Epithelial cell of proximal tubule (primary cell): ENCODE data around the gene DIP2B. TPM values are rescaled to one million over a fixed set of nuclear protein-coding genes. Genes with fewer than 3 reads are reported as not detected.

Source experiments
- DNase-seq: peaks from one replicate; pipeline ENCODE4 v3.0.0-alpha.2; 2011; ENCODE audit warnings: low read depth
- H3K4me3 ChIP-seq: 2 replicates; pipeline ENCODE4 v1.5.1; 2011; ENCODE audit warnings: low read depth, mild to moderate bottlenecking, low read length
- total RNA-seq: library from RNA; depleted of rRNA; stranded (reverse); fragments of >200 nt; gene quantifications from 2 replicates; pipeline ENCODE4 v1.2.3, GENCODE V29; 2015
- TF ChIP-seq, protein P1 (sequence below): conservative IDR thresholded peaks from 2 replicates; pipeline ENCODE4 v1.5.1; 2012; ENCODE audit warnings: low read depth, mild to moderate bottlenecking, low read length

The DIP2B gene
- total RNA-seq, 1 donor from 2014 or later = 21.6 TPM

- TF ChIP-seq, protein P1, sequence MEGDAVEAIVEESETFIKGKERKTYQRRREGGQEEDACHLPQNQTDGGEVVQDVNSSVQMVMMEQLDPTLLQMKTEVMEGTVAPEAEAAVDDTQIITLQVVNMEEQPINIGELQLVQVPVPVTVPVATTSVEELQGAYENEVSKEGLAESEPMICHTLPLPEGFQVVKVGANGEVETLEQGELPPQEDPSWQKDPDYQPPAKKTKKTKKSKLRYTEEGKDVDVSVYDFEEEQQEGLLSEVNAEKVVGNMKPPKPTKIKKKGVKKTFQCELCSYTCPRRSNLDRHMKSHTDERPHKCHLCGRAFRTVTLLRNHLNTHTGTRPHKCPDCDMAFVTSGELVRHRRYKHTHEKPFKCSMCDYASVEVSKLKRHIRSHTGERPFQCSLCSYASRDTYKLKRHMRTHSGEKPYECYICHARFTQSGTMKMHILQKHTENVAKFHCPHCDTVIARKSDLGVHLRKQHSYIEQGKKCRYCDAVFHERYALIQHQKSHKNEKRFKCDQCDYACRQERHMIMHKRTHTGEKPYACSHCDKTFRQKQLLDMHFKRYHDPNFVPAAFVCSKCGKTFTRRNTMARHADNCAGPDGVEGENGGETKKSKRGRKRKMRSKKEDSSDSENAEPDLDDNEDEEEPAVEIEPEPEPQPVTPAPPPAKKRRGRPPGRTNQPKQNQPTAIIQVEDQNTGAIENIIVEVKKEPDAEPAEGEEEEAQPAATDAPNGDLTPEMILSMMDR = no peak
- H3K4me3 ChIP-seq = no peak overlapping the region
- DNase-seq = no peak
These were observed 129.6 kb downstream of the DIP2B start for GRCh38 chr12:50634379-50634778.

DNA sequence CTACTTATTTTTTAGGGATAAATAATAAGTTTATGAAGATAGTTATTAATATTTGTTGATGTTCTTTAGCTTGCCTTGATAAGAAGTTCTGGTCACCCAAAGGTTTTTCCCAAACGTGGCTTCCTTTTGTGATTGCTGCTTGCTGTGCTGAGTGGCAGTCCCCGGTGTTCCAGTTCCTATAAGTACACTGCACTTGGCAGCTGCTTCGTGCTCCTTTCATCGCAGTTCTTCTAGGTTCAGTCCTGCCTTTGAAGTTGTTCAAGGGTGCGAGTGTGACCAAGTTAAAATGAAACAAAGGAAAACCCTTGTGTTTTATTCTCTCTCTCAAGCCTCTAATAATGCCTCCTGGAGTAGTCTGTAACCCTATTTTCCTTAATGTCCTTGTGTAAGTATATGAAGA, 130.6 kb downstream of the DIP2B start:
- no peak overlapping the region for H3K4me3 ChIP-seq
- TF ChIP-seq, protein P1 = no peak
- DNase-seq = no peak

GRCh38 chr12:50635857-50636256, 131.1 kb downstream of the DIP2B start:
- H3K4me3 ChIP-seq = no peak overlapping the region
- DNase-seq = no peak
- TF ChIP-seq, protein P1 = no peak

GRCh38 chr12:50636505-50636904, 131.7 kb downstream of the DIP2B start:
- H3K4me3 ChIP-seq = no peak overlapping the region
- DNase-seq = no peak
- TF ChIP-seq, protein P1 = no peak

DNA sequence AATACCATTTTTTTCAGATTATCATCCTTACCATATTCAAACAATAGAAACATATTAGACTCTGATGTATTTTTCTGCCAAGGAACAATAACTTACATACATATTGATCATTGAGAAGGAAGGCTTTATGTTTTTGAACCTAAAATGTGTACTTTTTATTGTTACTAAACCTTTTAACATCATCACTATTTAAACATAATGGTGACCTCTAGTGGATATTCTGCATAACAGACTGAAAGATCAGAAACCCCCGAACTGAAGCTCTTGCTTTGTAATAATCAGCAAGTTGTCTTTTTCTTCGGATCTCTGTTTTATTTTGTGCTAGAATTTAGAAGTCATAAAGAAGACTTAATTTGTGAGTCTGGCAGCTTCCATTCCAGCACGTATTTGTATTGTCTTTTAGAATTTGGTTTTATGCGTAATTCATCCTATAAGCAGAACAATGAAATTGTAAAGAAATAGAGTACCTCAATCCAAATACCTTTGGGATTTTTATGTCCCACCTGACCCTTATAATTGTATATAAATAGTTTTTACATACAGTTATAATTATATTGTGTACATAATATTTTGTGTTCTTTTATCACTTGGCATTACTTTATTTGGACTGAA, 133.2 kb downstream of the DIP2B start:
- no peak for DNase-seq
- TF ChIP-seq, protein P1 = peak; percentile 59
- H3K4me3 ChIP-seq = no peak overlapping the region

DNA sequence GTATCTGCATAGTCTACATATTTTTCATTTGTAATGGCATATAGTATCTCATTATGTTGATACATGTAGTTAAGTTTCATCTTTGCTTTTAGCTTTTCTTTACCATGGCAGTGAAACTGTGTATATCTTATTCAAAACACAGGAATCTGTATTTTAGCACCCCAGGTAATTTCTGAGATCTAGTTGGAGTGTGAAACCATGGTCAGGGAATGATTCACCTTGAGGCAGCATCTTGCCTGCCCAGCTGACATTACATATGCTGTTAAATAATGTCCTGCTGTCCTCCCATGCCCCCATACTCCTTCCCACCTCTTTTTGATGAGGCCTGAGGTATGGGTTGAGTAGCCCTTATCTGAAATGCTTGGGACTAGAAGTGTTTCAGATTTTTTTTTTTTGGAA, 133.7 kb downstream of the DIP2B start:
- no peak overlapping the region for H3K4me3 ChIP-seq
- DNase-seq = no peak
- TF ChIP-seq, protein P1 = no peak

DNA sequence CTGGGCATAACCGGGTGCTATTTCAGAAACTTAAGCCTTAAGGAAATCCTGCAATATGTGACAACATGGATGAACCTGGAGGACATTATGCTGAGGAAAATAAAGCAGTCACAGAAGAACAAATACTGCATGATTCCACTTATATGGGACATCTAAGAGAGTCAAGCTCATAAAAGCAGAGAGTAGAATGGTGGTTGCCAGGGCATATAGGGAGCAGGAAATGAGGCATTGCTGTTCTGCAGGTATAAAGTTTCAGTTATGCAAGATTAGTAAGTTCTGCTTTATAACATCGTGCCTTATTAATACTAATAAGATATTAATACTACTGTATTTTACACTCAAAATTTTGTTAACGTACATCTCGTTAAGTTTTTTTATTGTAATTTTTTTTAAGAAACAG, 134.9 kb downstream of the DIP2B start:
- no peak for DNase-seq
- H3K4me3 ChIP-seq = no peak overlapping the region
- TF ChIP-seq, protein P1 = no peak
